ENCODE results near the gene YWHAH. TPM values are rescaled to one million over a fixed set of nuclear protein-coding genes. Genes with fewer than 3 reads are reported as not detected.

The YWHAH gene
- polyA plus RNA-seq, 4 donors, result 60.4 to 99.1 (median 89.8) TPM

Other genes with a start within 250 kb of the YWHAH start
- gene PRR14L, start 194.4 kb upstream of the YWHAH start, polyA plus RNA-seq, result 10 to 100 TPM in 2 of 4 donors, 1 to 10 TPM in 2; 6.2 to 25.5 (median 9.3) TPM
- gene DEPDC5, start 190.5 kb upstream of the YWHAH start, polyA plus RNA-seq, result 10 to 100 TPM; 11.1 to 15.2 (median 13.2) TPM
- gene SLC5A1, start 98.7 kb downstream of the YWHAH start, polyA plus RNA-seq, result 100 to 1,000 TPM in 3 of 4 donors, 10 to 100 TPM in 1; 29.6 to 364 (median 274) TPM
- gene C22orf42, start 214.8 kb downstream of the YWHAH start, polyA plus RNA-seq, result under 1 TPM in 2 of 4 donors, not detected in 2; 0.09 TPM